ENCODE results near the gene MAPKAP1. TPM values are rescaled to one million over a fixed set of nuclear protein-coding genes. Genes with fewer than 3 reads are reported as not detected.
A peak's percentile ranks its signal among the peaks of the same experiment; 100 is the strongest.

The MAPKAP1 gene
- total RNA-seq = 70.7 TPM

DNA sequence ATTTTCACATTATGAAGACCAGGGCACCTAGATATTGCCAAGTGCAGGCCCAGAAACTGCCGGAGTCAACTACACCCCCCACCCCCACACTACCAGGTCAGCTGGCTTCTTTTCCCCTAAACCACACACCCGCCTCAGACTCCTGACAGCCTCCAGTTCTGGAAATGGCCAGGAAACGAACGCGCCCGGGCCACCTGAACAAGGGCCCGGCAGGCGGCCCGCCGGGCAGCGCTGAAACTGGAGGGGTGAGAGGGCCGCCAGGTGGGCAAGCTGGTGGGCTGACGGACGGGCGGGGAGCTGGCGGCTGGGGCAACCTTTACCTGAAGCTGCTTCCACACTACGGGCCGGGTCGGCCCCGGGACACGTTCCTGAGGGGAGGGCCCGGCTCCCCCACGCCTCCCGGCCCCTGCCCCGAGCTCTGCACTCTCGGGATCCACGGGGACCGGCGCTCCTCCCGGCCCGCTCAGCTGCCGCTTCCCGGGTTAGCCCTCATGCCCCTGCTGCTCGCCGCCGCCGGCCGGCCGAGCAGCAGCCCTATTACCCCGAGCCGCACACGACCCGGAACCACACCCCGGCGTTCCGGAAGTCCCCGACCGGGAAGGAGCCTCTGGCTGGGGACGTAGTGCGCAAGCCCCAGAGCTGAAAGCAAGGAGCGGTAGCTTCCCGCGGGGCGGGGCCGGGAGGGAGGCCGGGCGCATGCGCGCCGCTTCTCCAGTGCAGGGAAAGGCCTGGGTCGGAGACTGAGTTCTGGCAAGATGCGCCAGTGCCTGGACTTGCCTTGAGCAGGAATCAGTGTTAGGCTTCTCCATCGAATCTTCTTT lies at the start of gene MAPKAP1:
Gene MAPKAP1, minus strand, starts transcription at position 558 of the 821 bp plus-strand sequence. CDS start 34,634 bp downstream, outside the sequence.
- peak in 1 of 2 donors; percentile 93 for DNase-seq (ENCODE audit: extremely low spot score in 2 of 2)
- H3K9me3 ChIP-seq = no peaks in the 10 kb centered on the region
- intact Hi-C loops (cut with DNase I) = no loop called here

DNA sequence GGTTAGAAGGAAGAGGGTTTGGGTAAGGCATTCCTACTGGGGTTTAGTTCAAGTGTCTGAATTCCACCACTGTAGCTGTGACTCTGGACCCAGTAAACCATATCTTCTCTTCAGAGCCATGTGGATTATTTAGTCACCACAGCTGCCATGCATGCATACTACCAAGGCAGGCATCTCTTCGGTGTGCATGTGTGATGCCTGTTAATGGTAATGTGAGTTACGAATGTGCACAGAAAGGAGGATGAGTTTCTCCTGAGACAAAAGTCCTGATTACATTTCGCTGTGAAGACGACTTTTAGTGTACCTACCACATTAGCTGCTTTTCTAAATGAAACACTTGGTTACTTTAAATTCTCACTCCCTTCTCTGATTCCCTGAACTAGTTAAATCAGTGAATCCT lies 49.5 kb upstream of the MAPKAP1 start:
- DNase-seq (ENCODE audit: extremely low spot score in 2 of 2) = no peak
- TF ChIP-seq, protein P1, sequence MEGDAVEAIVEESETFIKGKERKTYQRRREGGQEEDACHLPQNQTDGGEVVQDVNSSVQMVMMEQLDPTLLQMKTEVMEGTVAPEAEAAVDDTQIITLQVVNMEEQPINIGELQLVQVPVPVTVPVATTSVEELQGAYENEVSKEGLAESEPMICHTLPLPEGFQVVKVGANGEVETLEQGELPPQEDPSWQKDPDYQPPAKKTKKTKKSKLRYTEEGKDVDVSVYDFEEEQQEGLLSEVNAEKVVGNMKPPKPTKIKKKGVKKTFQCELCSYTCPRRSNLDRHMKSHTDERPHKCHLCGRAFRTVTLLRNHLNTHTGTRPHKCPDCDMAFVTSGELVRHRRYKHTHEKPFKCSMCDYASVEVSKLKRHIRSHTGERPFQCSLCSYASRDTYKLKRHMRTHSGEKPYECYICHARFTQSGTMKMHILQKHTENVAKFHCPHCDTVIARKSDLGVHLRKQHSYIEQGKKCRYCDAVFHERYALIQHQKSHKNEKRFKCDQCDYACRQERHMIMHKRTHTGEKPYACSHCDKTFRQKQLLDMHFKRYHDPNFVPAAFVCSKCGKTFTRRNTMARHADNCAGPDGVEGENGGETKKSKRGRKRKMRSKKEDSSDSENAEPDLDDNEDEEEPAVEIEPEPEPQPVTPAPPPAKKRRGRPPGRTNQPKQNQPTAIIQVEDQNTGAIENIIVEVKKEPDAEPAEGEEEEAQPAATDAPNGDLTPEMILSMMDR (IDR thresholded peaks at IDR 0.05) = no peak
- TF ChIP-seq POLR2AphosphoS5 (IDR thresholded peaks at IDR 0.05; ENCODE audit: insufficient read depth in 1 of 2, low read depth in 1 of 2) = no peak
- TF ChIP-seq POLR2A (IDR thresholded peaks at IDR 0.05) = no peak
- intact Hi-C loops (cut with DNase I) = no loop called here
- no peaks in the 10 kb centered on the region for H3K27me3 ChIP-seq
- no peaks in the 10 kb centered on the region for H3K36me3 ChIP-seq
- no peaks in the 10 kb centered on the region for H3K9me3 ChIP-seq
- no peak overlapping the region for H3K27ac ChIP-seq
- H3K4me1 ChIP-seq = peaks cover 58% of the 10 kb centered on the region
- H3K4me3 ChIP-seq = no peak overlapping the region

More for the DNA sequence above, at the start of gene MAPKAP1:
- H3K4me1 ChIP-seq = peaks cover 23% of the 10 kb centered on the region
- H3K27ac ChIP-seq = peak within 1 kb of the TSS; percentile 69
- H3K27me3 ChIP-seq = no peaks in the 10 kb centered on the region
- peak in 1 of 2 donors; percentile 19 for TF ChIP-seq POLR2A (IDR thresholded peaks at IDR 0.05)
- peak; percentile 86 to 95 for TF ChIP-seq POLR2AphosphoS5 (IDR thresholded peaks at IDR 0.05; ENCODE audit: insufficient read depth in 1 of 2, low read depth in 1 of 2)
- TF ChIP-seq, protein P1 (IDR thresholded peaks at IDR 0.05) = no peak
- H3K36me3 ChIP-seq = no peaks in the 10 kb centered on the region
- H3K4me3 ChIP-seq = peak within 1 kb of the TSS; percentile 86 to 88

DNA sequence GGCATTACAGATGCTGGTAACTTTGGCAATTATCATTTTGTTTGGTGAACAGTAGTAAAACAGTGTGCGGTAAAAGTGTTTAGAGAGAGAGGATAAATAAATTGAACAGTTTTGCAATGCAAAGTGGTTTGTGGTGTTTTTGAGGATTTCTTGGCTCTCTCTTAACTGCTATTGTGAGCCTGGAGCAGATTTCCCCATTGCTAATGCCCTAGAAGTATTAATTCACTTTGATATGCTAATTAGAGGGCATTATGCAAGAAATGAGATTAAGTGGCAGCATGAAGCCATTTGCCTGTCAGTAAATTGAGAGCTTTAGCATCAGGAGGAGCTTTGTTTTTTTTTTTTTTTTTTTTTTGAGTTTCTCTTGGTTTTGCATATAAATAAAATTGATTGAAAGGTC lies 48.3 kb upstream of the MAPKAP1 start:
- no peaks in the 10 kb centered on the region for H3K27me3 ChIP-seq
- no peak overlapping the region for H3K4me3 ChIP-seq
- H3K36me3 ChIP-seq = no peaks in the 10 kb centered on the region
- DNase-seq (ENCODE audit: extremely low spot score in 2 of 2) = no peak
- H3K9me3 ChIP-seq = no peaks in the 10 kb centered on the region
- H3K4me1 ChIP-seq = peaks cover 59% of the 10 kb centered on the region
- intact Hi-C loops (cut with DNase I) = no loop called here
- TF ChIP-seq POLR2AphosphoS5 (IDR thresholded peaks at IDR 0.05; ENCODE audit: insufficient read depth in 1 of 2, low read depth in 1 of 2) (no peak), POLR2A (IDR thresholded peaks at IDR 0.05) (no peak)
- TF ChIP-seq, protein P1 (IDR thresholded peaks at IDR 0.05) = no peak
- no peak overlapping the region for H3K27ac ChIP-seq

DNA sequence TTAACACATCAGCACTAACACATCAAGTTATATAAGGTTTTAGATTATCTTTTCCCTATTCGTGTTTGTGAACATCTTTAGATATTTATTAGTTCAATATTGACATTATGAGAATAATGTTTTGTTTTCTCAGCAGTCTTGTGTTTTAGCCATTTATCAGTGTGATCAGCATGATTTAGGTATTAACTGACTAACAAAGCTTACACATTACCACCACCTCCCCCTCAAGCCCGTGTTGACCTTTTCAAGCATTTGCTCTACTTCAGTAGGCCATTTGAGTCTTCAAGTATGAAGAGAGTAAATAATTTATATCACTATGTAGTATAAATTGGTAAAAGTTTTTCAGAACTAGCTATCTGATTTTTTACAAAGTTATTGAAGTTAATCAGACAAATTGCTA lies 47.1 kb upstream of the MAPKAP1 start:
- no peak for DNase-seq (ENCODE audit: extremely low spot score in 2 of 2)
- H3K27ac ChIP-seq = no peak overlapping the region
- no peaks in the 10 kb centered on the region for H3K9me3 ChIP-seq
- intact Hi-C loops (cut with DNase I) = no loop called here
- H3K27me3 ChIP-seq = no peaks in the 10 kb centered on the region
- peak overlapping the region in 1 of 2 donors; percentile 14 for H3K4me3 ChIP-seq
- no peaks in the 10 kb centered on the region for H3K36me3 ChIP-seq
- TF ChIP-seq, protein P1 (IDR thresholded peaks at IDR 0.05) = no peak
- no peak for TF ChIP-seq POLR2A (IDR thresholded peaks at IDR 0.05)
- TF ChIP-seq POLR2AphosphoS5 (IDR thresholded peaks at IDR 0.05; ENCODE audit: insufficient read depth in 1 of 2, low read depth in 1 of 2) = no peak
- peaks cover 49% of the 10 kb centered on the region for H3K4me1 ChIP-seq

DNA sequence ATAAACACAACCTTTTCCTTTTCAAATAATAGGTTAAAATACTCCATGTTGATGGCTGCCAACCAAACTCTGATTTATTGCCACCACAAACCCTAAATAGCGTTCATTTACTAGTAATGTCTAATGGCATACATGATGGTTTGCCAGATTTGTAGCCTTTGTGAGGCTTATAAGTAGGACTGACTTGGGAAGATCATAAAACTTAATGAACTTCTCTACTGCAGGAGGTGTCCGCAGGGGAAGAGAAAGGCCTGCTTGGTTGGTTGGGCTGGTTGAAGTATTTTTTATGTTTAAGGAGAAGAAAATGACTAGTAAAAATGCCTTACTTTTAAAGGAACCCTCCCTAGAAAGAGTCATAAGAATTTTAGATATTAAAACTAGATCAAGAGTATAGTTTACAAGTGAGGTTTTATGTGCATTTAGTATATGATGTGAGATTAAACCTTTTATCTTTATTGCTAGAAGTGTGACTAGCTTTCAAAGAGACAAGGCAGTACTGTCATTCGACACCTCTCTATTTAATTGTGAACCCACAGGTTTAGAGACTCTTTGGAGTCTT lies 45.1 kb upstream of the MAPKAP1 start:
- Histone ChIP-seq H3K27me3 (no peaks in the 10 kb centered on the region), H3K4me1 (peaks cover 34% of the 10 kb centered on the region), H3K4me3 (peak overlapping the region in 1 of 2 donors; percentile 6), H3K27ac (peak overlapping the region; percentile 94), H3K36me3 (no peaks in the 10 kb centered on the region), H3K9me3 (no peaks in the 10 kb centered on the region)
- DNase-seq (ENCODE audit: extremely low spot score in 2 of 2) = no peak
- TF ChIP-seq, protein P1 (IDR thresholded peaks at IDR 0.05) = no peak
- TF ChIP-seq POLR2A (IDR thresholded peaks at IDR 0.05) = no peak
- TF ChIP-seq POLR2AphosphoS5 (IDR thresholded peaks at IDR 0.05; ENCODE audit: insufficient read depth in 1 of 2, low read depth in 1 of 2) = no peak
- intact Hi-C loops (cut with DNase I) = no loop called here

All from vagina (tissue), 2 donors.